Activated CD8-positive, alpha-beta T cell treated with anti-CD3 and anti-CD28 coated beads for 36 hours (primary cell): ENCODE measurements around the gene STPG4. TPM values are rescaled to one million over a fixed set of nuclear protein-coding genes. Genes with fewer than 3 reads are reported as not detected.

Source experiments
- ATAC-seq: fragments of 200-7000 bp; cut with Tn5 transposase; one replicate; pipeline ENCODE4 v1.10.0; 2021; ENCODE audit warnings: mild to moderate bottlenecking, moderate library complexity
- CTCF ChIA-PET: fragments of 350-600 bp; sonication (Branson Sonifier 250); formaldehyde crosslinking; loops from one replicate; lab custom pipeline; 2021; ENCODE audit warnings: antibody characterized with exemption; lab: Charles Lee
- POLR2A ChIA-PET: fragments of 350-600 bp; sonication (Branson Sonifier 250); formaldehyde crosslinking; loops from one replicate; lab custom pipeline; 2021; ENCODE audit warnings: antibody characterized with exemption; lab: Charles Lee
- DNase-seq: peaks from one replicate; pipeline ENCODE4 v3.0.0-alpha.2; 2020
- H3K27ac Mint-ChIP-seq: one replicate; pipeline ENCODE4 v1.8.0; 2021; ENCODE audit warnings: mild to moderate bottlenecking, mixed read lengths
- H3K27me3 Mint-ChIP-seq: one replicate; pipeline ENCODE4 v1.8.0; 2021; ENCODE audit warnings: mixed read lengths
- H3K36me3 Mint-ChIP-seq: one replicate; pipeline ENCODE4 v1.8.0; 2021; ENCODE audit warnings: low read depth, mixed read lengths
- H3K4me1 Mint-ChIP-seq: one replicate; pipeline ENCODE4 v1.8.0; 2021; ENCODE audit warnings: low read depth, mixed read lengths
- H3K4me3 Mint-ChIP-seq: one replicate; pipeline ENCODE4 v1.8.0; 2021; ENCODE audit warnings: mild to moderate bottlenecking, moderate library complexity, mixed read lengths
- H3K9me3 Mint-ChIP-seq: one replicate; pipeline ENCODE4 v1.8.0; 2021; ENCODE audit warnings: mixed read lengths
- intact Hi-C: fragments of 100-400 bp; cut with micrococcal nuclease; formaldehyde crosslinking; loops from one replicate; pipeline ENCODE4 v1.10.0; 2022
- total RNA-seq, 2 experiments: library from RNA; stranded (reverse); gene quantifications; one replicate each; pipeline ENCODE4 v1.2.3, GENCODE V29; 2021
- TF ChIP-seq, protein P1 (sequence below): fragments of 200-600 bp; IDR thresholded peaks from one replicate; pipeline ENCODE4 v1.8.0; 2022; ENCODE audit warnings: antibody characterized with exemption, mild to moderate bottlenecking

STPG4 gene
- total RNA-seq, 2 experiments from 2014 or later, result not detected

DNA sequence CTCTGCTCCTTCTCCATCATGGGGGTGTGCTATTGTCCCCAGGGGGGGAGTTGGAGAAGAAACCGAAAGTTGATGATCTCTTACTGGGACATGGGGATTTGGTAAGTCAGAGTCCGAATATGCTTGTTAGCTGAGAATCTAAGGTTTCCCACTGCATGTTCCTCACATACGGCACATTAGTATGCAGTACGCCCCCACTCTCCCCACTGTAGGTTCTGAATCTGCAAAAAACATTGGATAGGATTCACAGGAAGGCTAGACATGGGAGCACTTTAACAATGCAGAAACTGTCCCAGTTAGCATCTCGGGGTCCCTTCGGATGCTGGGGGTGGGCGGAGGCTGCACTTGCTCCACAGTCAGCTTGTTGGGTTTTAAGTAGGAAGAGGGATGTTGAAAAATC, 102.3 kb downstream of the STPG4 start:
- Mint-ChIP-seq H3K4me3 (no peak overlapping the region), H3K9me3 (no peaks in the 10 kb centered on the region), H3K4me1 (peaks cover 20% of the 10 kb centered on the region), H3K27ac (no peak overlapping the region), H3K27me3 (no peaks in the 10 kb centered on the region), H3K36me3 (peaks cover 24% of the 10 kb centered on the region)
- intact Hi-C loops, result no loop called here
- TF ChIP-seq, protein P1, sequence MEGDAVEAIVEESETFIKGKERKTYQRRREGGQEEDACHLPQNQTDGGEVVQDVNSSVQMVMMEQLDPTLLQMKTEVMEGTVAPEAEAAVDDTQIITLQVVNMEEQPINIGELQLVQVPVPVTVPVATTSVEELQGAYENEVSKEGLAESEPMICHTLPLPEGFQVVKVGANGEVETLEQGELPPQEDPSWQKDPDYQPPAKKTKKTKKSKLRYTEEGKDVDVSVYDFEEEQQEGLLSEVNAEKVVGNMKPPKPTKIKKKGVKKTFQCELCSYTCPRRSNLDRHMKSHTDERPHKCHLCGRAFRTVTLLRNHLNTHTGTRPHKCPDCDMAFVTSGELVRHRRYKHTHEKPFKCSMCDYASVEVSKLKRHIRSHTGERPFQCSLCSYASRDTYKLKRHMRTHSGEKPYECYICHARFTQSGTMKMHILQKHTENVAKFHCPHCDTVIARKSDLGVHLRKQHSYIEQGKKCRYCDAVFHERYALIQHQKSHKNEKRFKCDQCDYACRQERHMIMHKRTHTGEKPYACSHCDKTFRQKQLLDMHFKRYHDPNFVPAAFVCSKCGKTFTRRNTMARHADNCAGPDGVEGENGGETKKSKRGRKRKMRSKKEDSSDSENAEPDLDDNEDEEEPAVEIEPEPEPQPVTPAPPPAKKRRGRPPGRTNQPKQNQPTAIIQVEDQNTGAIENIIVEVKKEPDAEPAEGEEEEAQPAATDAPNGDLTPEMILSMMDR, result no peak
- no peak for DNase-seq
- ChIA-PET CTCF (interaction anchor here (1.0 kb wide), 1 partner anchor 9 kb away, joined by 3 read pairs; no protein-coding TSS in a partner anchor), POLR2A (no interaction called here)
- no peak for ATAC-seq

- H3K4me1 Mint-ChIP-seq, result peaks cover 10% of the 10 kb centered on the region
- no peak overlapping the region for H3K27ac Mint-ChIP-seq
- TF ChIP-seq, protein P1, result no peak
- ChIA-PET CTCF (no interaction called here), POLR2A (no interaction called here)
- H3K36me3 Mint-ChIP-seq, result peaks cover 24% of the 10 kb centered on the region
- ATAC-seq (no peak), DNase-seq (no peak)
- no peaks in the 10 kb centered on the region for H3K27me3 Mint-ChIP-seq
- no peak overlapping the region for H3K4me3 Mint-ChIP-seq
- no peaks in the 10 kb centered on the region for H3K9me3 Mint-ChIP-seq
- intact Hi-C loops, result no loop called here
These were observed 103.5 kb downstream of the STPG4 start for GRCh38 chr2:47051562-47051961.

DNA sequence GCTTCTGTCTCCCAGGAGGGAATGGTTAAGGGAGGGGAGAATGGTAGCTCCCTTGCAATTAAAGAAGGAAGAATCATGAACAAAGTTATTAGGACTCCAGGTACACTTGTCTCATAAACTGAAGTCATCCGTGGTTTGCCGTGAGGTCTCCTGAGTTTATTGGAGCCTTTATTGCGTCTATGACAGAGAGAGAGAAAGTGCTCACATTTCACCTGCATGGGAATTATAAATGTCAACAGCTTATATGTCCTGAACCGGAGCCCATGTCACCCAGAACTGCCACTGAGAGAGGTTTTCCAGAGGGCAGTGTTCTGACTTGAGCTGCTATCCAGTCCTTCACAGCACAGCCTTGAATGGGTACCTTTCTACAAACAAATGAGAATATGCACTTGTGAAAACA, 104.3 kb downstream of the STPG4 start:
- TF ChIP-seq, protein P1, result no peak

GRCh38 chr2:47050021-47050760, 104.9 kb downstream of the STPG4 start:
- TF ChIP-seq, protein P1, result no peak
- ChIA-PET POLR2A (interaction anchor here (0.6 kb wide), 1 partner anchor 51 kb away, joined by 3 read pairs; no protein-coding TSS in a partner anchor), CTCF (no interaction called here)
- intact Hi-C loops, result no loop called here
- Mint-ChIP-seq H3K4me1 (peaks cover 1% of the 10 kb centered on the region), H3K27me3 (no peaks in the 10 kb centered on the region), H3K36me3 (peaks cover 31% of the 10 kb centered on the region), H3K27ac (no peak overlapping the region), H3K4me3 (no peak overlapping the region), H3K9me3 (no peaks in the 10 kb centered on the region)
- ATAC-seq (no peak), DNase-seq (no peak)

More for the DNA sequence above, 104.3 kb downstream of the STPG4 start:
- no peaks in the 10 kb centered on the region for H3K9me3 Mint-ChIP-seq
- ChIA-PET POLR2A (interaction anchor here (0.6 kb wide), 1 partner anchor 51 kb away, joined by 3 read pairs; no protein-coding TSS in a partner anchor), CTCF (no interaction called here)
- no peak overlapping the region for H3K27ac Mint-ChIP-seq
- no peaks in the 10 kb centered on the region for H3K27me3 Mint-ChIP-seq
- no peak for DNase-seq
- peaks cover 28% of the 10 kb centered on the region for H3K36me3 Mint-ChIP-seq
- H3K4me3 Mint-ChIP-seq, result no peak overlapping the region
- peaks cover 4% of the 10 kb centered on the region for H3K4me1 Mint-ChIP-seq
- intact Hi-C loops, result no loop called here
- no peak for ATAC-seq

- H3K4me1 Mint-ChIP-seq, result no peaks in the 10 kb centered on the region
- H3K27ac Mint-ChIP-seq, result no peak overlapping the region
- DNase-seq, result no peak
- H3K4me3 Mint-ChIP-seq, result no peak overlapping the region
- ChIA-PET POLR2A (no interaction called here), CTCF (no interaction called here)
- intact Hi-C loops, result no loop called here
- H3K9me3 Mint-ChIP-seq, result no peaks in the 10 kb centered on the region
- peaks cover 31% of the 10 kb centered on the region for H3K36me3 Mint-ChIP-seq
- TF ChIP-seq, protein P1, result no peak
- ATAC-seq, result no peak
- no peaks in the 10 kb centered on the region for H3K27me3 Mint-ChIP-seq
These were observed 105.6 kb downstream of the STPG4 start for GRCh38 chr2:47049502-47049901.
